Vagina (tissue), 2 donors: ENCODE data around the gene DUSP16. TPM values are rescaled to one million over a fixed set of nuclear protein-coding genes. Genes with fewer than 3 reads are reported as not detected.

Experiments used
- DNase-seq, 2 donors: peaks; one replicate each; pipeline ENCODE4 v3.0.0-alpha.2; 2017; ENCODE audit errors: extremely low spot score in 2 of 2
- H3K27ac ChIP-seq: fragments of 200-600 bp; sonication (generic); one replicate; pipeline ENCODE4 v1.5.1; 2019
- H3K27me3 ChIP-seq: fragments of 200-600 bp; sonication (generic); one replicate; pipeline ENCODE4 v1.5.1; 2019
- H3K36me3 ChIP-seq, 2 donors: fragments of 200-600 bp; sonication (generic); one replicate each; pipeline ENCODE4 v1.5.1; 2017 to 2019
- H3K4me1 ChIP-seq: fragments of 200-600 bp; sonication (generic); one replicate; pipeline ENCODE4 v1.5.1; 2019
- H3K4me3 ChIP-seq, 2 donors: fragments of 200-600 bp; sonication (generic); 1 replicate in 1 of 2; 2 replicates in 1 of 2; pipeline ENCODE4 v1.5.1; 2016 to 2019
- H3K9me3 ChIP-seq: fragments of 200-600 bp; sonication (generic); one replicate; pipeline ENCODE4 v1.5.1; 2019
- CTCF ChIP-seq, 3 experiments: fragments of 450-650 bp in 2 of 3; fragments of 200-600 bp in 1 of 3; sonication (generic) in 1 of 3; IDR thresholded peaks; one replicate each; pipeline ENCODE4 v1.5.1; 2017 to 2019; ENCODE audit warnings: antibody characterized with exemption in 3 of 3, mild to moderate bottlenecking in 2 of 3, moderate library complexity in 2 of 3
- POLR2A ChIP-seq, 2 donors: fragments of 450-650 bp; IDR thresholded peaks; one replicate each; pipeline ENCODE4 v1.6.1; 2017; ENCODE audit warnings: antibody characterized with exemption in 2 of 2, mild to moderate bottlenecking in 2 of 2, moderate library complexity in 2 of 2
- POLR2AphosphoS5 ChIP-seq, 2 donors: sonication (generic); formaldehyde crosslinking; IDR thresholded peaks; one replicate each; pipeline ENCODE4 v1.9.0; 2017; ENCODE audit warnings: antibody characterized with exemption in 2 of 2, mild to moderate bottlenecking in 2 of 2, low read depth in 1 of 2; ENCODE audit not compliant: insufficient read depth in 1 of 2
- intact Hi-C: fragments of 100-400 bp; cut with DNase I; formaldehyde crosslinking; loops from one replicate; pipeline ENCODE4 v1.15.1; 2023
- total RNA-seq: library from RNA; depleted of rRNA; stranded (reverse); fragments of >200 nt; gene quantifications from one replicate; pipeline ENCODE4 v1.2.3, GENCODE V29; 2016

Gene DUSP16
- total RNA-seq, 1 donor from 2014 or later, result 30.9 TPM

- Histone ChIP-seq H3K27ac (no peak overlapping the region), H3K36me3 (peaks cover 0 to 4% of the 10 kb centered on the region in 2 donors), H3K4me3 (no peak overlapping the region), H3K9me3 (no peaks in the 10 kb centered on the region), H3K4me1 (no peaks in the 10 kb centered on the region), H3K27me3 (no peaks in the 10 kb centered on the region)
- DNase-seq, result no peak
- TF ChIP-seq CTCF (IDR thresholded peaks at IDR 0.05), result no peak
- TF ChIP-seq POLR2AphosphoS5 (IDR thresholded peaks at IDR 0.05; ENCODE audit: insufficient read depth in 1 of 2, low read depth in 1 of 2), result no peak
- no peak for TF ChIP-seq POLR2A (IDR thresholded peaks at IDR 0.05)
- intact Hi-C loops, result no loop called here
Measured at GRCh38 chr12:12491606-12492005, 71.1 kb downstream of the DUSP16 start.

- Histone ChIP-seq H3K27me3 (no peaks in the 10 kb centered on the region), H3K36me3 (peaks cover 0 to 22% of the 10 kb centered on the region in 2 donors), H3K4me1 (no peaks in the 10 kb centered on the region), H3K4me3 (no peak overlapping the region), H3K9me3 (no peaks in the 10 kb centered on the region), H3K27ac (no peak overlapping the region)
- TF ChIP-seq CTCF (IDR thresholded peaks at IDR 0.05) (no peak), POLR2AphosphoS5 (IDR thresholded peaks at IDR 0.05; ENCODE audit: insufficient read depth in 1 of 2, low read depth in 1 of 2) (no peak), POLR2A (IDR thresholded peaks at IDR 0.05) (no peak)
- no peak for DNase-seq
- intact Hi-C loops, result no loop called here
Measured at GRCh38 chr12:12488823-12489550, 73.7 kb downstream of the DUSP16 start.

GRCh38 chr12:12488296-12488695 lies 74.4 kb downstream of the DUSP16 start:
- Histone ChIP-seq H3K27ac (no peak overlapping the region), H3K27me3 (no peaks in the 10 kb centered on the region), H3K9me3 (no peaks in the 10 kb centered on the region), H3K36me3 (peaks cover 0 to 25% of the 10 kb centered on the region in 2 donors), H3K4me3 (no peak overlapping the region), H3K4me1 (no peaks in the 10 kb centered on the region)
- DNase-seq, result no peak
- no peak for TF ChIP-seq POLR2AphosphoS5 (IDR thresholded peaks at IDR 0.05; ENCODE audit: insufficient read depth in 1 of 2, low read depth in 1 of 2)
- TF ChIP-seq CTCF (IDR thresholded peaks at IDR 0.05), result no peak
- no peak for TF ChIP-seq POLR2A (IDR thresholded peaks at IDR 0.05)
- intact Hi-C loops, result no loop called here

GRCh38 chr12:12487490-12487889 lies 75.2 kb downstream of the DUSP16 start:
- no peaks in the 10 kb centered on the region for H3K4me1 ChIP-seq
- intact Hi-C loops, result no loop called here
- no peak for TF ChIP-seq POLR2A (IDR thresholded peaks at IDR 0.05)
- TF ChIP-seq POLR2AphosphoS5 (IDR thresholded peaks at IDR 0.05; ENCODE audit: insufficient read depth in 1 of 2, low read depth in 1 of 2), result no peak
- TF ChIP-seq CTCF (IDR thresholded peaks at IDR 0.05), result no peak
- H3K27me3 ChIP-seq, result no peaks in the 10 kb centered on the region
- no peaks in the 10 kb centered on the region for H3K9me3 ChIP-seq
- H3K4me3 ChIP-seq, result no peak overlapping the region
- no peak for DNase-seq
- peaks cover 0 to 26% of the 10 kb centered on the region in 2 donors for H3K36me3 ChIP-seq
- no peak overlapping the region for H3K27ac ChIP-seq

- TF ChIP-seq POLR2A (IDR thresholded peaks at IDR 0.05) (no peak), POLR2AphosphoS5 (IDR thresholded peaks at IDR 0.05; ENCODE audit: insufficient read depth in 1 of 2, low read depth in 1 of 2) (no peak), CTCF (IDR thresholded peaks at IDR 0.05) (no peak)
- intact Hi-C loops, result no loop called here
- peaks cover 0 to 26% of the 10 kb centered on the region in 2 donors for H3K36me3 ChIP-seq
- H3K9me3 ChIP-seq, result no peaks in the 10 kb centered on the region
- DNase-seq, result no peak
- H3K27me3 ChIP-seq, result no peaks in the 10 kb centered on the region
- no peaks in the 10 kb centered on the region for H3K4me1 ChIP-seq
- H3K4me3 ChIP-seq, result no peak overlapping the region
- H3K27ac ChIP-seq, result no peak overlapping the region
Measured at GRCh38 chr12:12486661-12487240, 75.9 kb downstream of the DUSP16 start.
